GM18858 (cell line): ENCODE data around the gene ZC3H6.
A peak's percentile ranks its signal among the peaks of the same experiment; 100 is the strongest.
"Not testable (repeated sequence)": the region's sequence is repeated elsewhere in the genome, so short reads cannot be mapped to it uniquely, and the experiment has no call there.

Source experiments
- ATAC-seq: cut with Tn5 transposase; IDR thresholded peaks from one replicate; pipeline ENCODE4 v1.9.1; 2021; ENCODE audit not compliant: unreplicated experiment

The ZC3H6 gene

GRCh38 chr2:112275887-112276773, 733 bp downstream of the ZC3H6 start:
- ATAC-seq = peak; percentile 32

GRCh38 chr2:112276954-112277353, 1.6 kb downstream of the ZC3H6 start:
- ATAC-seq = no peak

GRCh38 chr2:112277596-112278220, 2.3 kb downstream of the ZC3H6 start:
- ATAC-seq = no peak

GRCh38 chr2:112282066-112282465, 6.7 kb downstream of the ZC3H6 start:
- ATAC-seq = not testable (repeated sequence)

- not testable (repeated sequence) for ATAC-seq
Measured at GRCh38 chr2:112283535-112283934, 8.1 kb downstream of the ZC3H6 start.

GRCh38 chr2:112290088-112290487, 14.7 kb downstream of the ZC3H6 start:
- no peak for ATAC-seq

- no peak for ATAC-seq
Measured at GRCh38 chr2:112290648-112291047, 15.3 kb downstream of the ZC3H6 start.

GRCh38 chr2:112293636-112294401, 18.4 kb downstream of the ZC3H6 start:
- ATAC-seq = no peak

- ATAC-seq = no peak
Measured at GRCh38 chr2:112295407-112296078, 20.1 kb downstream of the ZC3H6 start.

- ATAC-seq = no peak
Measured at GRCh38 chr2:112296407-112296806, 21.0 kb downstream of the ZC3H6 start.

- no peak for ATAC-seq
Measured at GRCh38 chr2:112301171-112301584, 25.8 kb downstream of the ZC3H6 start.

- no peak for ATAC-seq
Measured at GRCh38 chr2:112301973-112302372, 26.6 kb downstream of the ZC3H6 start.

GRCh38 chr2:112304298-112304941, 29.0 kb downstream of the ZC3H6 start:
- ATAC-seq = no peak

GRCh38 chr2:112305132-112305531, 29.7 kb downstream of the ZC3H6 start:
- no peak for ATAC-seq

- ATAC-seq = no peak
Measured at GRCh38 chr2:112310906-112311305, 35.5 kb downstream of the ZC3H6 start.

GRCh38 chr2:112311932-112312331, 36.5 kb downstream of the ZC3H6 start:
- ATAC-seq = no peak

GRCh38 chr2:112312821-112313220, 37.4 kb downstream of the ZC3H6 start:
- no peak for ATAC-seq

- ATAC-seq = no peak
Measured at GRCh38 chr2:112314856-112315255, 39.5 kb downstream of the ZC3H6 start.

GRCh38 chr2:112317303-112318158, 42.1 kb downstream of the ZC3H6 start:
- no peak for ATAC-seq

GRCh38 chr2:112318515-112318914, 43.1 kb downstream of the ZC3H6 start:
- ATAC-seq = no peak
